ENCODE data around the gene TMEM132C. TPM values are rescaled to one million over a fixed set of nuclear protein-coding genes. Genes with fewer than 3 reads are reported as not detected.

The TMEM132C gene
- total RNA-seq, 1 experiment from 2014 or later = not detected

DNA sequence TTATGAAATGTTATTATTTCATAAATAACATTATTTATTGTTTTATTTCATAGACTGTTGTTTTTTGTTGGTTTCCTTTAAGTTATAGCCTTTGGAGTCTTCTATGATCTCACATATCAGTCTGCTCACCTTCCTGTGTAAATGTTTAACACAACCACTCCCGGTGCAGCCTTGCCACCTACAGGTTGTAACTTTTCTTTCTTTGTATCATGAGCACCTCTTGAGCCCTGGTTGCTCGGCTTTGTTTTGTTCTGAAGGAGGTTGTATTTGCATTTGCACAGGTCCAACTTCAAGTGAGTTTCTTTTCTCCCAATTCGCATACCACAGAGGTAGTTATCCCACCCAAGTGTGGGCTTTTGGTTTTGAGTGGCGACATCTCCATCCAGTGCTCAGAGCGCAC lies 435.4 kb downstream of the TMEM132C start:
- Mint-ChIP-seq H3K4me1 (ENCODE audit: insufficient read depth, unreplicated experiment) (no peaks in the 10 kb centered on the region), H3K27me3 (ENCODE audit: insufficient read depth, unreplicated experiment) (no peaks in the 10 kb centered on the region), H3K9me3 (ENCODE audit: unreplicated experiment) (peaks cover 35% of the 10 kb centered on the region), H3K4me3 (ENCODE audit: unreplicated experiment) (no peak overlapping the region), H3K36me3 (ENCODE audit: insufficient read depth, unreplicated experiment) (no peaks in the 10 kb centered on the region), H3K27ac (ENCODE audit: low read depth, unreplicated experiment) (no peak overlapping the region)
- intact Hi-C loops (cut with micrococcal nuclease) = no loop called here
- TF ChIP-seq, protein P1, sequence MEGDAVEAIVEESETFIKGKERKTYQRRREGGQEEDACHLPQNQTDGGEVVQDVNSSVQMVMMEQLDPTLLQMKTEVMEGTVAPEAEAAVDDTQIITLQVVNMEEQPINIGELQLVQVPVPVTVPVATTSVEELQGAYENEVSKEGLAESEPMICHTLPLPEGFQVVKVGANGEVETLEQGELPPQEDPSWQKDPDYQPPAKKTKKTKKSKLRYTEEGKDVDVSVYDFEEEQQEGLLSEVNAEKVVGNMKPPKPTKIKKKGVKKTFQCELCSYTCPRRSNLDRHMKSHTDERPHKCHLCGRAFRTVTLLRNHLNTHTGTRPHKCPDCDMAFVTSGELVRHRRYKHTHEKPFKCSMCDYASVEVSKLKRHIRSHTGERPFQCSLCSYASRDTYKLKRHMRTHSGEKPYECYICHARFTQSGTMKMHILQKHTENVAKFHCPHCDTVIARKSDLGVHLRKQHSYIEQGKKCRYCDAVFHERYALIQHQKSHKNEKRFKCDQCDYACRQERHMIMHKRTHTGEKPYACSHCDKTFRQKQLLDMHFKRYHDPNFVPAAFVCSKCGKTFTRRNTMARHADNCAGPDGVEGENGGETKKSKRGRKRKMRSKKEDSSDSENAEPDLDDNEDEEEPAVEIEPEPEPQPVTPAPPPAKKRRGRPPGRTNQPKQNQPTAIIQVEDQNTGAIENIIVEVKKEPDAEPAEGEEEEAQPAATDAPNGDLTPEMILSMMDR (IDR thresholded peaks at IDR 0.05; ENCODE audit: unreplicated experiment) = no peak
- POLR2A ChIA-PET = no interaction called here
- CTCF ChIA-PET = no interaction called here
- BruUV-seq (replicated peaks) = no TSS peak
- no peak for DNase-seq (ENCODE audit: unreplicated experiment)

GRCh38 chr12:128705140-128705539 lies 438.2 kb downstream of the TMEM132C start:
- H3K9me3 Mint-ChIP-seq (ENCODE audit: unreplicated experiment) = peaks cover 15% of the 10 kb centered on the region
- intact Hi-C loops (cut with micrococcal nuclease) = no loop called here
- no peaks in the 10 kb centered on the region for H3K4me1 Mint-ChIP-seq (ENCODE audit: insufficient read depth, unreplicated experiment)
- no peaks in the 10 kb centered on the region for H3K27me3 Mint-ChIP-seq (ENCODE audit: insufficient read depth, unreplicated experiment)
- DNase-seq (ENCODE audit: unreplicated experiment) = no peak
- peaks cover 6% of the 10 kb centered on the region for H3K36me3 Mint-ChIP-seq (ENCODE audit: insufficient read depth, unreplicated experiment)
- no peak overlapping the region for H3K27ac Mint-ChIP-seq (ENCODE audit: low read depth, unreplicated experiment)
- H3K4me3 Mint-ChIP-seq (ENCODE audit: unreplicated experiment) = no peak overlapping the region
- ChIA-PET CTCF (no interaction called here), POLR2A (no interaction called here)
- BruUV-seq (replicated peaks) = no TSS peak
- TF ChIP-seq, protein P1 (IDR thresholded peaks at IDR 0.05; ENCODE audit: unreplicated experiment) = no peak

- DNase-seq (ENCODE audit: unreplicated experiment) = no peak
- H3K4me1 Mint-ChIP-seq (ENCODE audit: insufficient read depth, unreplicated experiment) = no peaks in the 10 kb centered on the region
- ChIA-PET CTCF (no interaction called here), POLR2A (no interaction called here)
- TF ChIP-seq, protein P1 (IDR thresholded peaks at IDR 0.05; ENCODE audit: unreplicated experiment) = no peak
- H3K27me3 Mint-ChIP-seq (ENCODE audit: insufficient read depth, unreplicated experiment) = no peaks in the 10 kb centered on the region
- no TSS peak for BruUV-seq (replicated peaks)
- H3K36me3 Mint-ChIP-seq (ENCODE audit: insufficient read depth, unreplicated experiment) = peaks cover 6% of the 10 kb centered on the region
- peaks cover 7% of the 10 kb centered on the region for H3K9me3 Mint-ChIP-seq (ENCODE audit: unreplicated experiment)
- H3K27ac Mint-ChIP-seq (ENCODE audit: low read depth, unreplicated experiment) = no peak overlapping the region
- H3K4me3 Mint-ChIP-seq (ENCODE audit: unreplicated experiment) = no peak overlapping the region
- intact Hi-C loops (cut with micrococcal nuclease) = no loop called here
Measured at GRCh38 chr12:128707488-128707887, 440.5 kb downstream of the TMEM132C start.

DNA sequence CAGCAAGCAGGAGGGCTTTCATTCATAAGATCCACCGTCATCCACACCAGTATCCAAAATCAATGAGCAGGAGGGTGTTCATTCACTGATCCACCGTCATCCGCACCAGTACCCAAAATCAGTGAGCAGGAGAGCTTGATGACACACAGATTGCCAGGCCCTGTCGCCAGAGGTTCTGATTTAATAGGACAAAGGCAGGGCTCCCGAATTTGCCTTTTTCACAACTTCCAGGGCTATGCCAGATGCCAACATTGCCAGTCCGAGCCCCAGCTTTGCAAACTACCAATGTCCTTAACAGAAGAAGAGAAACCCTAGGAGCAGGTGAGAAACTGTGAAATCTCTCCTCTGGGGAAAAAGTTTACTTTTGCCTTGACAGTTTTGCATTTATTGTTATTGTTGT lies 441.8 kb downstream of the TMEM132C start:
- ChIA-PET CTCF (no interaction called here), POLR2A (no interaction called here)
- no peaks in the 10 kb centered on the region for H3K4me1 Mint-ChIP-seq (ENCODE audit: insufficient read depth, unreplicated experiment)
- DNase-seq (ENCODE audit: unreplicated experiment) = no peak
- TF ChIP-seq, protein P1 (IDR thresholded peaks at IDR 0.05; ENCODE audit: unreplicated experiment) = no peak
- H3K27me3 Mint-ChIP-seq (ENCODE audit: insufficient read depth, unreplicated experiment) = no peaks in the 10 kb centered on the region
- H3K4me3 Mint-ChIP-seq (ENCODE audit: unreplicated experiment) = no peak overlapping the region
- no TSS peak for BruUV-seq (replicated peaks)
- H3K27ac Mint-ChIP-seq (ENCODE audit: low read depth, unreplicated experiment) = no peak overlapping the region
- intact Hi-C loops (cut with micrococcal nuclease) = no loop called here
- H3K36me3 Mint-ChIP-seq (ENCODE audit: insufficient read depth, unreplicated experiment) = peaks cover 6% of the 10 kb centered on the region
- peaks cover 13% of the 10 kb centered on the region for H3K9me3 Mint-ChIP-seq (ENCODE audit: unreplicated experiment)
